ENCODE results near the gene SPATS2. TPM values are rescaled to one million over a fixed set of nuclear protein-coding genes. Genes with fewer than 3 reads are reported as not detected.

Gene SPATS2
- total RNA-seq, 1 donor from 2014 or later = 69.0 TPM

- TF ChIP-seq CTCF (IDR thresholded peaks at IDR 0.05; ENCODE audit: unreplicated experiment) = no peak
- Mint-ChIP-seq H3K27ac (peak overlapping the region; percentile 66), H3K27me3 (ENCODE audit: low read depth) (no peaks in the 10 kb centered on the region), H3K4me3 (no peak overlapping the region), H3K36me3 (peaks cover 8% of the 10 kb centered on the region), H3K9me3 (no peaks in the 10 kb centered on the region), H3K4me1 (peaks cover 42% of the 10 kb centered on the region)
- DNase-seq (ENCODE audit: low spot score in 2 of 2, unreplicated experiment in 2 of 2) = no peak
These were observed 115.1 kb downstream of the SPATS2 start for GRCh38 chr12:49482095-49483051.

GRCh38 chr12:49483619-49484018, 116.4 kb downstream of the SPATS2 start:
- no peak for DNase-seq (ENCODE audit: low spot score in 2 of 2, unreplicated experiment in 2 of 2)
- peak overlapping the region; percentile 37 for H3K27ac Mint-ChIP-seq
- peaks cover 8% of the 10 kb centered on the region for H3K36me3 Mint-ChIP-seq
- no peaks in the 10 kb centered on the region for H3K9me3 Mint-ChIP-seq
- H3K27me3 Mint-ChIP-seq (ENCODE audit: low read depth) = no peaks in the 10 kb centered on the region
- no peak for TF ChIP-seq CTCF (IDR thresholded peaks at IDR 0.05; ENCODE audit: unreplicated experiment)
- H3K4me3 Mint-ChIP-seq = no peak overlapping the region
- H3K4me1 Mint-ChIP-seq = peaks cover 41% of the 10 kb centered on the region

- Mint-ChIP-seq H3K9me3 (no peaks in the 10 kb centered on the region), H3K4me3 (no peak overlapping the region), H3K4me1 (peaks cover 40% of the 10 kb centered on the region), H3K36me3 (peaks cover 10% of the 10 kb centered on the region), H3K27me3 (ENCODE audit: low read depth) (no peaks in the 10 kb centered on the region), H3K27ac (peak overlapping the region; percentile 67)
- no peak for TF ChIP-seq CTCF (IDR thresholded peaks at IDR 0.05; ENCODE audit: unreplicated experiment)
- DNase-seq (ENCODE audit: low spot score in 2 of 2, unreplicated experiment in 2 of 2) = no peak
These were observed 120.3 kb downstream of the SPATS2 start for GRCh38 chr12:49487605-49488004.

- Mint-ChIP-seq H3K27me3 (ENCODE audit: low read depth) (no peaks in the 10 kb centered on the region), H3K27ac (no peak overlapping the region), H3K4me1 (peaks cover 33% of the 10 kb centered on the region), H3K36me3 (peaks cover 11% of the 10 kb centered on the region), H3K4me3 (no peak overlapping the region), H3K9me3 (no peaks in the 10 kb centered on the region)
- DNase-seq (ENCODE audit: low spot score in 2 of 2, unreplicated experiment in 2 of 2) = no peak
- no peak for TF ChIP-seq CTCF (IDR thresholded peaks at IDR 0.05; ENCODE audit: unreplicated experiment)
These were observed 121.9 kb downstream of the SPATS2 start for GRCh38 chr12:49489154-49489553.

GRCh38 chr12:49489720-49490119, 122.5 kb downstream of the SPATS2 start:
- no peak for DNase-seq (ENCODE audit: low spot score in 2 of 2, unreplicated experiment in 2 of 2)
- Mint-ChIP-seq H3K27me3 (ENCODE audit: low read depth) (no peaks in the 10 kb centered on the region), H3K4me3 (no peak overlapping the region), H3K27ac (peak overlapping the region; percentile 31), H3K9me3 (no peaks in the 10 kb centered on the region), H3K36me3 (peaks cover 12% of the 10 kb centered on the region), H3K4me1 (peaks cover 31% of the 10 kb centered on the region)
- TF ChIP-seq CTCF (IDR thresholded peaks at IDR 0.05; ENCODE audit: unreplicated experiment) = no peak

Data from mesothelial cell of epicardium (in vitro differentiated cells).